ENCODE results near the gene SMYD3. TPM values are rescaled to one million over a fixed set of nuclear protein-coding genes. Genes with fewer than 3 reads are reported as not detected.

SMYD3 gene
- total and polyA plus RNA-seq, 2 of the 13 experiments (the other 11 are each of a cell fraction or from before 2014, with no cell fraction given) = 27.7 to 35.8 TPM

DNA sequence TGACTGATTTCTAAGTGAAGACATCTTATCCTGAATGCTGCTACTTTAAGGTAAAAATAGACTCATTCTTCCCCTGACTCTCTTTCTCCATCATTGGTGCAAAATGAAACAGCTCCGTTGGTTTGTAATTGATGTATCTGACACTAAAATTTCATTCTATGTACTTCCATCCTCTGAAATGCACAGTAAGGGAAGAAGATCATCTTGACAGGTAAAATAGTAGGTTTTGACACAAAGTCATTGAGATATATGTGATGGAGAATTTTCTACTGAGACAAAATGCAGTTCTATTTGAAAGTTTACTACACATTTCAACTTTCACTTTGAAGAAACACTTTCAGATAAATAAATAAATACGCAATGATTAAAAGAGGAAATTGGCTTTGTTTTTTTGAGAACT lies 348.9 kb downstream of the SMYD3 start (continued):
- TF ChIP-seq, protein P1, sequence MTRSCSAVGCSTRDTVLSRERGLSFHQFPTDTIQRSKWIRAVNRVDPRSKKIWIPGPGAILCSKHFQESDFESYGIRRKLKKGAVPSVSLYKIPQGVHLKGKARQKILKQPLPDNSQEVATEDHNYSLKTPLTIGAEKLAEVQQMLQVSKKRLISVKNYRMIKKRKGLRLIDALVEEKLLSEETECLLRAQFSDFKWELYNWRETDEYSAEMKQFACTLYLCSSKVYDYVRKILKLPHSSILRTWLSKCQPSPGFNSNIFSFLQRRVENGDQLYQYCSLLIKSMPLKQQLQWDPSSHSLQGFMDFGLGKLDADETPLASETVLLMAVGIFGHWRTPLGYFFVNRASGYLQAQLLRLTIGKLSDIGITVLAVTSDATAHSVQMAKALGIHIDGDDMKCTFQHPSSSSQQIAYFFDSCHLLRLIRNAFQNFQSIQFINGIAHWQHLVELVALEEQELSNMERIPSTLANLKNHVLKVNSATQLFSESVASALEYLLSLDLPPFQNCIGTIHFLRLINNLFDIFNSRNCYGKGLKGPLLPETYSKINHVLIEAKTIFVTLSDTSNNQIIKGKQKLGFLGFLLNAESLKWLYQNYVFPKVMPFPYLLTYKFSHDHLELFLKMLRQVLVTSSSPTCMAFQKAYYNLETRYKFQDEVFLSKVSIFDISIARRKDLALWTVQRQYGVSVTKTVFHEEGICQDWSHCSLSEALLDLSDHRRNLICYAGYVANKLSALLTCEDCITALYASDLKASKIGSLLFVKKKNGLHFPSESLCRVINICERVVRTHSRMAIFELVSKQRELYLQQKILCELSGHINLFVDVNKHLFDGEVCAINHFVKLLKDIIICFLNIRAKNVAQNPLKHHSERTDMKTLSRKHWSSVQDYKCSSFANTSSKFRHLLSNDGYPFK (CRISPR knock-in tag; IDR thresholded peaks at IDR 0.05; ENCODE audit: borderline replicate concordance) = no peak
- TF ChIP-seq, protein P2, sequence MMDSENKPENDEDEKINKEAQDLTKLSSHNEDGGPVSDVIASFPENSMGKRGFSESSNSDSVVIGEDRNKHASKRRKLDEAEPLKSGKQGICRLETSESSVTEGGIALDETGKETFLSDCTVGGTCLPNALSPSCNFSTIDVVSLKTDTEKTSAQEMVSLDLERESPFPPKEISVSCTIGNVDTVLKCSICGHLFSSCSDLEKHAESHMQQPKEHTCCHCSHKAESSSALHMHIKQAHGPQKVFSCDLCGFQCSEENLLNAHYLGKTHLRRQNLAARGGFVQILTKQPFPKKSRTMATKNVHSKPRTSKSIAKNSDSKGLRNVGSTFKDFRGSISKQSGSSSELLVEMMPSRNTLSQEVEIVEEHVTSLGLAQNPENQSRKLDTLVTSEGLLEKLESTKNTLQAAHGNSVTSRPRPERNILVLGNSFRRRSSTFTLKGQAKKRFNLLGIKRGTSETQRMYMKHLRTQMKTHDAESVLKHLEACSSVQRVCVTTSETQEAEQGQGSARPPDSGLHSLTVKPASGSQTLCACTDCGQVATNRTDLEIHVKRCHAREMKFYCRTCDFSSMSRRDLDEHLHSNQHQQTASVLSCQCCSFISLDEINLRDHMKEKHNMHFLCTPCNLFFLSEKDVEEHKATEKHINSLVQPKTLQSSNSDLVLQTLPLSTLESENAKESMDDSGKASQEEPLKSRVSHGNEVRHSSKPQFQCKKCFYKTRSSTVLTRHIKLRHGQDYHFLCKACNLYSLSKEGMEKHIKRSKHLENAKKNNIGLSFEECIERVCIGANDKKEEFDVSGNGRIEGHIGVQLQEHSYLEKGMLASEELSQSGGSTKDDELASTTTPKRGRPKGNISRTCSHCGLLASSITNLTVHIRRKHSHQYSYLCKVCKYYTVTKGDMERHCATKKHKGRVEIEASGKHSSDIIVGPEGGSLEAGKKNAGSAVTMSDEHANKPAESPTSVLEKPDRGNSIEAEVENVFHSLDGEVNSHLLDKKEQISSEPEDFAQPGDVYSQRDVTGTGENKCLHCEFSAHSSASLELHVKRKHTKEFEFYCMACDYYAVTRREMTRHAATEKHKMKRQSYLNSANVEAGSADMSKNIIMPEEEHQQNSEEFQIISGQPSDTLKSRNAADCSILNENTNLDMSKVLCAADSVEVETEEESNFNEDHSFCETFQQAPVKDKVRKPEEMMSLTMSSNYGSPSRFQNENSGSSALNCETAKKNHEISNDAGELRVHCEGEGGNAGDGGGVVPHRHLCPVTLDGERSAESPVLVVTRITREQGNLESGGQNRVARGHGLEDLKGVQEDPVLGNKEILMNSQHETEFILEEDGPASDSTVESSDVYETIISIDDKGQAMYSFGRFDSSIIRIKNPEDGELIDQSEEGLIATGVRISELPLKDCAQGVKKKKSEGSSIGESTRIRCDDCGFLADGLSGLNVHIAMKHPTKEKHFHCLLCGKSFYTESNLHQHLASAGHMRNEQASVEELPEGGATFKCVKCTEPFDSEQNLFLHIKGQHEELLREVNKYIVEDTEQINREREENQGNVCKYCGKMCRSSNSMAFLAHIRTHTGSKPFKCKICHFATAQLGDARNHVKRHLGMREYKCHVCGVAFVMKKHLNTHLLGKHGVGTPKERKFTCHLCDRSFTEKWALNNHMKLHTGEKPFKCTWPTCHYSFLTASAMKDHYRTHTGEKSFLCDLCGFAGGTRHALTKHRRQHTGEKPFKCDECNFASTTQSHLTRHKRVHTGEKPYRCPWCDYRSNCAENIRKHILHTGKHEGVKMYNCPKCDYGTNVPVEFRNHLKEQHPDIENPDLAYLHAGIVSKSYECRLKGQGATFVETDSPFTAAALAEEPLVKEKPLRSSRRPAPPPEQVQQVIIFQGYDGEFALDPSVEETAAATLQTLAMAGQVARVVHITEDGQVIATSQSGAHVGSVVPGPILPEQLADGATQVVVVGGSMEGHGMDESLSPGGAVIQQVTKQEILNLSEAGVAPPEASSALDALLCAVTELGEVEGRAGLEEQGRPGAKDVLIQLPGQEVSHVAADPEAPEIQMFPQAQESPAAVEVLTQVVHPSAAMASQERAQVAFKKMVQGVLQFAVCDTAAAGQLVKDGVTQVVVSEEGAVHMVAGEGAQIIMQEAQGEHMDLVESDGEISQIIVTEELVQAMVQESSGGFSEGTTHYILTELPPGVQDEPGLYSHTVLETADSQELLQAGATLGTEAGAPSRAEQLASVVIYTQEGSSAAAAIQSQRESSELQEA (CRISPR knock-in tag; IDR thresholded peaks at IDR 0.05; ENCODE audit: not compliant biosample characterization) = no peak
- no peak for TF ChIP-seq TAF15 (IDR thresholded peaks at IDR 0.05; ENCODE audit: low read depth, low read length, poor library complexity, severe bottlenecking)
- TF ChIP-seq, protein P3, sequence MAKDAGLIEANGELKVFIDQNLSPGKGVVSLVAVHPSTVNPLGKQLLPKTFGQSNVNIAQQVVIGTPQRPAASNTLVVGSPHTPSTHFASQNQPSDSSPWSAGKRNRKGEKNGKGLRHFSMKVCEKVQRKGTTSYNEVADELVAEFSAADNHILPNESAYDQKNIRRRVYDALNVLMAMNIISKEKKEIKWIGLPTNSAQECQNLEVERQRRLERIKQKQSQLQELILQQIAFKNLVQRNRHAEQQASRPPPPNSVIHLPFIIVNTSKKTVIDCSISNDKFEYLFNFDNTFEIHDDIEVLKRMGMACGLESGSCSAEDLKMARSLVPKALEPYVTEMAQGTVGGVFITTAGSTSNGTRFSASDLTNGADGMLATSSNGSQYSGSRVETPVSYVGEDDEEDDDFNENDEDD (CRISPR knock-in tag; IDR thresholded peaks at IDR 0.05; ENCODE audit: borderline replicate concordance) = no peak
- TF ChIP-seq, protein P4, sequence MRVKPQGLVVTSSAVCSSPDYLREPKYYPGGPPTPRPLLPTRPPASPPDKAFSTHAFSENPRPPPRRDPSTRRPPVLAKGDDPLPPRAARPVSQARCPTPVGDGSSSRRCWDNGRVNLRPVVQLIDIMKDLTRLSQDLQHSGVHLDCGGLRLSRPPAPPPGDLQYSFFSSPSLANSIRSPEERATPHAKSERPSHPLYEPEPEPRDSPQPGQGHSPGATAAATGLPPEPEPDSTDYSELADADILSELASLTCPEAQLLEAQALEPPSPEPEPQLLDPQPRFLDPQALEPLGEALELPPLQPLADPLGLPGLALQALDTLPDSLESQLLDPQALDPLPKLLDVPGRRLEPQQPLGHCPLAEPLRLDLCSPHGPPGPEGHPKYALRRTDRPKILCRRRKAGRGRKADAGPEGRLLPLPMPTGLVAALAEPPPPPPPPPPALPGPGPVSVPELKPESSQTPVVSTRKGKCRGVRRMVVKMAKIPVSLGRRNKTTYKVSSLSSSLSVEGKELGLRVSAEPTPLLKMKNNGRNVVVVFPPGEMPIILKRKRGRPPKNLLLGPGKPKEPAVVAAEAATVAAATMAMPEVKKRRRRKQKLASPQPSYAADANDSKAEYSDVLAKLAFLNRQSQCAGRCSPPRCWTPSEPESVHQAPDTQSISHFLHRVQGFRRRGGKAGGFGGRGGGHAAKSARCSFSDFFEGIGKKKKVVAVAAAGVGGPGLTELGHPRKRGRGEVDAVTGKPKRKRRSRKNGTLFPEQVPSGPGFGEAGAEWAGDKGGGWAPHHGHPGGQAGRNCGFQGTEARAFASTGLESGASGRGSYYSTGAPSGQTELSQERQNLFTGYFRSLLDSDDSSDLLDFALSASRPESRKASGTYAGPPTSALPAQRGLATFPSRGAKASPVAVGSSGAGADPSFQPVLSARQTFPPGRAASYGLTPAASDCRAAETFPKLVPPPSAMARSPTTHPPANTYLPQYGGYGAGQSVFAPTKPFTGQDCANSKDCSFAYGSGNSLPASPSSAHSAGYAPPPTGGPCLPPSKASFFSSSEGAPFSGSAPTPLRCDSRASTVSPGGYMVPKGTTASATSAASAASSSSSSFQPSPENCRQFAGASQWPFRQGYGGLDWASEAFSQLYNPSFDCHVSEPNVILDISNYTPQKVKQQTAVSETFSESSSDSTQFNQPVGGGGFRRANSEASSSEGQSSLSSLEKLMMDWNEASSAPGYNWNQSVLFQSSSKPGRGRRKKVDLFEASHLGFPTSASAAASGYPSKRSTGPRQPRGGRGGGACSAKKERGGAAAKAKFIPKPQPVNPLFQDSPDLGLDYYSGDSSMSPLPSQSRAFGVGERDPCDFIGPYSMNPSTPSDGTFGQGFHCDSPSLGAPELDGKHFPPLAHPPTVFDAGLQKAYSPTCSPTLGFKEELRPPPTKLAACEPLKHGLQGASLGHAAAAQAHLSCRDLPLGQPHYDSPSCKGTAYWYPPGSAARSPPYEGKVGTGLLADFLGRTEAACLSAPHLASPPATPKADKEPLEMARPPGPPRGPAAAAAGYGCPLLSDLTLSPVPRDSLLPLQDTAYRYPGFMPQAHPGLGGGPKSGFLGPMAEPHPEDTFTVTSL (CRISPR knock-in tag; IDR thresholded peaks at IDR 0.05; ENCODE audit: borderline replicate concordance) = no peak
- no peak for TF ChIP-seq NR2C2 (CRISPR knock-in tag; IDR thresholded peaks at IDR 0.05; ENCODE audit: borderline replicate concordance)
- TF ChIP-seq THYN1 (CRISPR knock-in tag; IDR thresholded peaks at IDR 0.05; ENCODE audit: borderline replicate concordance, low read depth) = no peak
- no peak for TF ChIP-seq SOX5 (CRISPR knock-in tag; IDR thresholded peaks at IDR 0.05; ENCODE audit: borderline replicate concordance)
